RPMI7951 (cell line): ENCODE measurements around the gene PHACTR2. TPM values are rescaled to one million over a fixed set of nuclear protein-coding genes. Genes with fewer than 3 reads are reported as not detected.

ENCODE experiments used
- DNase-seq: peaks from one replicate; pipeline ENCODE4 v3.0.0-alpha.2; 2012; ENCODE audit warnings: low read depth
- total RNA-seq: library from RNA; depleted of rRNA; stranded (reverse); fragments of >200 nt; shearing (Covaris generic); gene quantifications from 2 replicates; pipeline ENCODE4 v1.2.3, GENCODE V29; 2014

The PHACTR2 gene
- total RNA-seq, 1 experiment from 2014 or later = 23.7 TPM

DNA sequence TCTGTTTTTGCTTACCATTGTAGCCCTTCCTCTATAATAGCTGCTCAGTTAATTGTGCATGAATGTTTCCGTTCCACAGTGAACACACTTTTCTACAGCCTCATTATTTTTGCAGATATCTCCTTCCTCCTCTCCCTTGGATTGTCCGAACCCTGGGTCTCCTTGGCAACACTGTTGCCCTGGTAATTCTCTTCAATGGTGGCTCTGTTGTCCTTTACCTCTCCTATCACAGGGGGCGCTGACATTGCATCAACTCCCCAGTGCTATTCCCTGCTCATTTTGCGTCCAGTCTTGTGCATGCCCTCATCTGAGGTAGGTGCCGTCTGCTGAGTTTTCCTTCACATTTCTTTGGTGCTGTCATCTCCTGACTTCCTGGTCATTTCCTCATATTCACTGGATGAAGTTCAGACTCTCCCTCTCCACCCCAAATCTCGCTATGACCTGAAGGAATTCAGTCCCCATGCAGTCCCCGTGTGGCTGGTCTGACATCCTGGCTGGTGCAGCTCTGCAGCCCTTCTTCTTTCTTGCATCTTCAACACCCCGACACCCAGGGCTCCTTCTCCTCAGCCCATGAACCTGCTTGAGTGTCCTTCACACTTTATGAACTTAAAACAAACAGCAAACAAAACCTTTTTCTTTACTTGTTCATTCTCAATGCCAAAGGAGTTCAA is 21.1 kb downstream of the PHACTR2 start:
- DNase-seq = no peak

DNA sequence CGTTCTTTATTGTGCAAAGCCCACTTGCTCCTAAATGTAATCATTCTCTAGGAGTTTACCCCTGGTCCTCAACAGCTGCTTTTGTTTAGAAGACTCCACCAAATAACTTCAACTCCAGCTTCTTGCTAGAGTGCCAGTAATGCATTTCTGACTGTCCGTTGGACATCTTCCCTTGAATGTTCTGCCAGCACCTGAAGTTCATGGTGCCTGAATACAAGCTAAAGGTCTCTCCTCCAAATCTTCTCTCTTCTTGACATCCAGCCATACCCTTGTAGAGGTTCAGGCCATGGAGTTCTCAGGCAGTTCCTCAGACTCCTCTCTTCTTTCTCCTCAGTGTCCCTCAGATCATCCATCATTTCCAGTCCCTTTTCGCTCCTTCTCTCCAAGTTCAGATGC is 21.7 kb downstream of the PHACTR2 start:
- no peak for DNase-seq

DNA sequence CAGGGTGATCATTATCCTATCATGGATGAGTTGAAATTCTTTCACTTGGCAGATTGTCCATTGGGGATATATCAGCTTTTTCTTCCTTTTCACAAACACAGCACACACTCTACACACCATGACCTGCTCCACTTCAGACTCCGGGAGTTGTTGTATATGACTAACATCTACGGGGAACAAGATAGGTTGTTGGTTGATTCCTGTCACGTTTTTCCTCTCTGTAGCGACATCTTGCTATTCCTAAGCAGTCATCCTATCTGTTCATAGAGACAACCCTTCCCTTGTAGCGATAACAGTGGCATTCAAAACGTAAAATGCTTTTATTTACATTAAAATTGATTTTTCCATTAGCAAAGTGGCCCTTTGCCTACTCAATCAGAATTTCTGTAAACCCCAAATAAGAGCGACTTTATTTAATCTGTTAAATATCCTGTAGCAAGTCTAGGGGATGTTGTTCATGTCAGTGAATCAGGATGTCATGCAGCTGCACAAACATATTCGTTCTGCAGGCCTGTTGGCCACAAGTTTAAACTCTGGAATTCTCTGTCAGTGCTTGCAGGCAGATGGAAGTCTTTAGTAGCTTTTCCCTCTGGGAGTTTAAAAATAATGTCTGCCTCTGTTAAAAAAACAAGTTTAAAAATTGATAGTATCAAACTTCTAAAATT is 23.1 kb downstream of the PHACTR2 start:
- peak; percentile 28 for DNase-seq

DNA sequence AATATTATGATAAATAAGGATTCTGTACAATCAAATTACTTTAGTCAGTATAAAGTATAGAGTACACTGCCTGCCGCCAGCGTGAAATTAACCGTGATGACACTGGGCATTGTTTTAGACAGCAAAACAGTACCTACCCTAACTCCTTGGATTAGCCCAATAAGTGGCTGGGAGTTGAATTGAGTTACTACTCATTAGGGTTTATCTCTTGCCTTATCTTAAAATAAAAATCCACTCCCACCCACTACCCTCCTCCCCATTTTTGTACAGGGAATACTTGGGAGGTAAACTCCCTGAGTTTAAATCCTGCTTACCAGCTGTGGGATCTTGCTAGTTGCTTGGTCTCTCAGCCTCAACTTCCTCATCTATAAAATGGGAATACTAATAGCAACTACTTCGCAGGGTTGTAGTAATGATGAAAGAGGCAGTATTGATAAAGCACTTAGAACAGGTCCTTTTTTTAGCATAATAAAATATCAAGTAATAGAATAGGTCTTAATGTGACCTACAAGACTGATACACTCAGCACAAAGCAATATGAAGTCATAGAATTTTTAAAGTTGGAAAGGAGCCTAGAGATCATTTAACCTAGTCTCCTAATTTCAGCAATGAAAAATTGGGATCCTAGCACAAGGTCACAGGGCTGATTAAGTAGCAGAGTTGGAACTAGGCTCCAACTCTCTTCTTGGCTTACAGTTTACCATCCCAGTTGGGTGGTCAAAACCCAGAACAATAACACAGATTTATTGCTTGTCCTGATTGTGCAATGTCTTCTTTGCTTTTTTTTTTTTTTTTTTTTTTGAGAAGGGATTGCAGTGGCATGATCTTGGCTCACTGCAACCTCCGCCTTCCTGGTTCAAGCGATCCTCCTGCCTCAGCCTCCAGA is 23.8 kb downstream of the PHACTR2 start:
- no peak for DNase-seq

DNA sequence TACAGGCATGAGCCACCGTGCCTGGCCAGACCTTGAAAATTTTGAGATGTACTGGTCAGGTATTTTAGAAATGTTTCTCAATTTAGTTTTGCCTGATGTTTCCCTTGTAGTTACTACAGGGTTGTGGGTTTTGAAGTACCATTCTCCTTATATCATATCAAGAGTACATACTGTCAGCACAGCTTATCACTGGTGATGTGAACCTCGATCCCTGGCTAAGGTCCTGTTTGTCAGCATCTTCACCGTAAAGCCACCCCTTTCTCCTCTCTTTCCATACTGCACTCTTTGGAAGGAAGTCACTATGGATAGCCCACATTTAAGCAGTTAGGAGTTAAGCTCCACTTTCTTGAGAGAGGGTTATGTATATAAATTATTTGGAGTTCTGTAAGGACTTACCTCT is 27.8 kb downstream of the PHACTR2 start:
- no peak for DNase-seq

DNA sequence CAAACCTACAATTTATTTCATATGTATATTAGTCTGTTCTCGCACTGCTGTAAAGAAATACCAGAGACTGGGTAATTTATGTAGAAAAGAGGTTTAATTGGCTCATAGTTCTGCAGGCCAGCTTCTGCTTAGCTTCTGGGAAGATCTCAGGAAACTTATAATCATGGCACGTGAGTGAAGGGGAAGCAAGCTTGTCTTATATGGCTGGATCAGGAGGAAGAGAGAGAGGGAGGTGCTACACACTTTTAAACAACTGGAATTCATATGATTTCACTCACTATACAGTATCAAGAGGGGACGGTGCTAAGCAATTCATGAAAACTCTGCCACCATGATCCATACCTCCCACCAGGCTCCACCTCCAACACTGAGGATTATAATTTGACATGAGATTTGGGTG is 29.9 kb downstream of the PHACTR2 start:
- no peak for DNase-seq

DNA sequence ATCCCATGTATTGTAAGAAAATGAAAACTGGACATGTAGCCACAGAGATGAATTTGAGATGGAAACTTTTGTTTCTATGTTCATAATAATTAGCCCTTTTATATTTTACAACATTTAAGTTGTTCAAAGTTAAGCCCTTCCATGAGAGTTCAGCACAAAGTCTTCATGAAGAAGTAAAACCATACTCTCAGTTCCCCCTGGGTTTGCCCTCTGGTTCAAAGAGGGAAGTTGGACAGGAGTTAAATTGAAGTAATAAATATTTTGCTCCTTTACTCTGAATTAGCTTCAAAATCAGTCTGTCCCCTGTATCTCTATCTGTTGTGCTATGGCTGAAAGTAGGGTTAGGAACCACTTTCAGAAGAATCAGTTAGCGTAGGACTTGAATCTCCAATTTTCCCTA is 31.1 kb downstream of the PHACTR2 start:
- DNase-seq = no peak

DNA sequence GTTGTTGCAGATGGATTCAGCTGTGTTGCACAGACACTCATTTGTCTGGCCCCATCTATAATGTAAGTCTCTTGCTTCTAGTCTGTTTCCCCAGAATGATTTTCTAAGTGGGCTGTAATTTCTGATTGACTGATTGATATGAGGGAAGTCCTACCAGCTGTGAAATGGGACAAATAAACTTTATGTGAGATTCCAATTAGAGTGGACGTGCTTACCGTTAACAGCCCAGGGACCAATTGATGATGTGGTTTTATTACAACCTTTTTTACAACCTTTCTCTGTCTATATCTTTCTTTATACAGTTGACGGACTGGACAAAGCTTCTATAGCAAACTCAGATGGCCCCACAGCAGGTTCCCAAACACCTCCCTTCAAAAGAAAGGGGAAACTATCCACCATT is 33.9 kb downstream of the PHACTR2 start:
- DNase-seq = no peak

DNA sequence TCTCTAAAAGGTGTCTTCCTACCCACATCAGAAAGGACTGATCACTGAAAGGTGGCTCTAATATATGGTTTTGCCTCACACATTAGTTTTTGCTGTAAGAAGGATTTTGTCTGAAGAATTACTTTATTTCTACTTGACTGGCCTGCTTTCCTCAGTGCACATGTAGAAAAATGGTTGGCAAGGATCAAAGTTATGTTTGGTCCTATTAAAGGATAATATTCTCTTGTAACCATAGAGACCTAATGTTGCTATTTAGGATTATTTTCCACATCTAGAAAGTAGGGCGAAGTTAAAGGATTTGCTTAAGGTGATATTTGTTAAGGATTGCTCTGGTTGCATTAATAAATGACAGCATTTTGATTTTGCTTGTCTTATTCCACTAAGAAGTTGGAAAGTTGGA is 40.7 kb downstream of the PHACTR2 start:
- no peak for DNase-seq

DNA sequence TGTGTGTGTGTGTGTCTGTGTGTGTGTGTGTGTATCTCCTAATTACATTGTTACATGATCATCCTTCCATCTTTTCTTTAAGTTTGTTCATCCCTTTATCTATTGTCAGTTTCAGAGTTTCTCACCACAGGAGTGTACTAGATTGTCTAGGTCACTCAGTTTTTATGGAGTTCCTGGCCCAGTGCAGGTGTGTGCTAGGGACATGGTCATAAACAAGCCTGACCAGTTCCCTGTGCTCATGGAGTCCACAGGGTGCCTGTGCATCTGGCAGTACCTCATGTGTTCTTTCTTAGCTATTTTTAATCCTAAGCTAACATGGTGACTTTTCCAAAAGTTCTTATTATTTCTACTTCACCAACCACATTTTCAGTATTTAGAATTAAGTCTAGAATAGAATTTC is 43.9 kb downstream of the PHACTR2 start:
- no peak for DNase-seq

DNA sequence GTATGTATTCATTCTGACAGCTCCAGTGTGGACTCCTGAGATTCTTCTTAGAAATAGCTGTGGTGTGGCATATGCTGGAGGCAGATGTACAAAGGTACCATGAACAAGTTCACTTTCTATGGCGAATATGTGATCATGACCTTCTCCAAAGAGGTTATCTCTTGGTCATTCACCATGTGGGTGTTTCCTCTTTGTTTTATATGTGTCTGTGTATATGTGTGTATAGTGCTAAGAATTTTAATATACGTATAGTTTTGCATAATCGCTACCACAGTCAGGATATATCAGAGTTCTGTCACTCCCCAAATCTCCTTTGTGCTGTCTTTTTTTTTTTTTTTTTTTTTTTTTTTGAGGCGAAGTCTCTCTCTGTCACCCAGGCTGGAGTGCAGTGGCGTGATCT is 47.1 kb downstream of the PHACTR2 start:
- no peak for DNase-seq

DNA sequence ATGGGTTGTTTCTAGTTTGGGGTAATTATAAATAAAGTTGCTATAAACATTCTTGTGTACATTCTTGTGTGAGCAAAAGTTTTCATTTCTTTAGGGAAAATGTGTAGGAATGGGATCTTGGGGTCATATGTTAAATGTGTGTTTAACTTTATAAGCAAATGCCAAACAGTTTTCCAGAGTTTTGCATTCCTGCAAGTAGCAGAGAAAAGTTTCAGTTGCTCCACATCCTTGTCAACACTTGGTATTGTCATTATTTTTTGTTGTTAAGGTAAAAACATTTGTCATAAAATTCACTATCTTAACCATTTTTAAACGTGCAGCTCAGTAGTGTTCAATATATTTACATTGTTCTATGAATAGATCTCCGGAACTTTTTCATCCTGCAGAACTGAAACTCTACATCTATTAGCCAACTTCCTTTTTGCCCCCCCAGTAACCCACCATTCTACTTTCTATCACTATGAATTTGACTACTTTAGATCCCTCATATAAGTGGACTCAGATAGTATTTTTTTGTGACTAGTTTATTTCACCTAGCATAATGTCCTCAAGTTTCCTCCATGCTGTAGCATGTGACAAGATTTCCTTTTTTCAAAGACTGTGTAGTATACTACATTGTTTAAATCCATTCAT is 48.4 kb downstream of the PHACTR2 start:
- DNase-seq = no peak

DNA sequence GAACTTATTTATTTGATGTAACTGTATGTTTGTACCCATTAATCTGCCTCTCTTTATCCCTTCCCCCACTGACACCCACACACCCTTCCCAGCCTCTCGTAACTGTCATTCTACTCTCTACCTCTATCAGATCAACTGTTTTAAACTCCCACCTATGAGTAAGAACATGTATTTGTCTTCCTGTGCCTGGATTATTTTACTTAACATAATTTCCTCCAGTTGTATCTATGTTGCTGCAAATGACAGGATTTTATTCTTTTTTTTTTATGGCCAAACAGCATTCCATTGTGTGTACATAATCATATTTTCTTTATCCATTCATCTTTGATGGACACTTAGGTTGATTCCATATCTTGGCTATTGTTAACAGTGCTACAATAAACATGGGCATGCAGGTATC is 49.3 kb downstream of the PHACTR2 start:
- no peak for DNase-seq

DNA sequence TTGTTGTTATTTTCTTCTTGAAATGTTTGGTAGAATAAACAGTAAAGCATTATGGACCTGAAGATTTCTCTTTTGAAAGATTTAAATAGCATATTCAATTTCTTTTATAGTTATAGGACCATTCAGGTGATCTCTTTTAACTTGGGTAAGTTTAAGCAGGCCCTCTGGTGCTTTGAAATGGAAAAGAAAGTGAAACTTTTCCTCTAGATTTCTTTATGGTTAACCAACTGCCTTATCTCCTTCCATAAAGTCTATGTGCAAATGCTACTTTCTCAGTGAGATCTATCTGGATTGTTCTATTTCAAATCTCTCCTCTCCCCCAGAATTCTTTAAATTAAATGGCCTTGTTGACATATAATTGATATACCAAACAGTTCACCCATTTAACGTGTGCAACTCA is 54.0 kb downstream of the PHACTR2 start:
- no peak for DNase-seq

DNA sequence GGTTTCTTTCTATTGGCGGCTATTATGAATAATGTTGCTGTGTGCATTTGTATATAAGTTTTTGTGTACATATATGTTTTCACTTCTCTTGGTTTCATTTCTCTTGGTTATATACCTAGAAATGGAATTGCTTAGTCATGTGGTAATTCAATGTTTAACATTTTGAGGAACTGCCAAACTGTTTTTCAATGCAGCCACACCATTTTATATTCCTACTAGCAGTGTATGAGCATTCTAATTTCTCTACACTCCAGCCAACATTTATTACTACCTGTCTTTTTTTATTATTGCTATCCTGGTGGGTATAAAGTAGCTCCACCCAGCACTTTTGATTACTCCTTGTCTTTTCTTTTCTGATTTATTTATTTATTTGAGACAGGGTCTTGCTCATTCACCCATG is 54.8 kb downstream of the PHACTR2 start:
- no peak for DNase-seq

DNA sequence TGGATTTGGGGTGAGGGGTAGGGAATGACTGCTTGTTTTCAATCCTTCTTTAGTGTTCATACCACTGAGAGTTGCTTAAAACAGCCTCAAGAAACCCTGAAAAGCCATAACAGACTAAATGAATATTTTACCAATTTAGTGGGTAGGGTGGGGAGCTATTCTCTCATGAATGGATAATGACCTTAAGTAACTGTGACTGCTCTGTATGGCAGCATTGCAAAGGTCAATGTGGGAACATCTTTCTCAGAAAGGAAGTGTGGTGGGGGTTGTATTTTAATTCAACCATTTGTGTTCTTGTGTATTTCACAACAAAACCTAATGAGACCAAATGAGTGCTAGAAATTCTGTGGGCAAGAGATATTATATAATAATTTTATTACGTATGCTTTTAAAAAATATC is 55.7 kb downstream of the PHACTR2 start:
- DNase-seq = no peak

DNA sequence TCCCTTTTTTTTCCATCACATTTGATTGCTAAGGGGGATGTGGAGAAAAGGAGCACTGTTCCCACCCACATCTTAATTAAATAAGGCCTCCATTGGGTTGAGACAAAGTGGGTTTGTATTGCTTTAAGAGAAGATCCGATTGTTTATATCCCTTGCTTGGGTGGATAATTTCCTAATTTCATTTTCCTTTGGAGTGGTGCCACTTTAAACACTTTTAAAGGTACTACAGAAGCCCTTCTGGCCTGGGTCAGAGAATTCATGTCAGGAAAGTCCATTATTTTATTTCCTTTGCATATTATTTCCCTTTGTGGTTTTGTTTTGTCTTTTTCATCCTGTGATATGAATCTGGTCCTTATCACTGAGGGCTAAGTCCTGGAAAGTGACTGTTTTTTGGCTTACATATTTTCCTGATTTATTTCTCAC is 56.9 kb downstream of the PHACTR2 start:
- DNase-seq = peak; percentile 13

DNA sequence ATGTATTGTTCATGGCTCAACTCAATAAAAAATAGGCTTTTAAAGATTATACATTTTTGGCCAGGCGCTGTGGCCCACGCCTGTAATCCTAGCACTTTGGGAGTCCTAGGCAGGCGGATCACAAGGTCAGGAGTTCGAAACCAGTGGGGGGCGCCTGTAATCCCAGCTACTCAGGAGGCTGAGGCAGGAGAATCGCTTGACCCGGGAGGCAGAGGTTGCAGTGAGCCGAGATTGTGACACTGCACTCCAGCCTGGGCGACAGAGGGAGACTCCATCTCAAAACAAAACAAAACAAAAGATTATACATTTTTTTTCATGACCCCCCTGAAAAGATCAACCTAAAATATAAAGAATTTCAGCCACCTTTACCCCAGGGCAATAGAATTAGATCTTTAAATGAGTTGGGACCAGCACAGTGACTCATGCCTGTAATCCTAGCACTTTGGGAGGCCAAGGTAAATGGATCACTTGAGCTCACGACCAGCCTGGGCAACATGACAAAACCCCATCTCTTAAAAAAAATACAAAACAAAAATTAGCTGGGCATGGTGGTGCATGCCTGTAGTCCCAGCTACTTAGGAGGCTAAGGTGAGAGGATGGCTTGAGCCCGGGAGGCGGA is 60.4 kb downstream of the PHACTR2 start:
- DNase-seq = peak; percentile 44

DNA sequence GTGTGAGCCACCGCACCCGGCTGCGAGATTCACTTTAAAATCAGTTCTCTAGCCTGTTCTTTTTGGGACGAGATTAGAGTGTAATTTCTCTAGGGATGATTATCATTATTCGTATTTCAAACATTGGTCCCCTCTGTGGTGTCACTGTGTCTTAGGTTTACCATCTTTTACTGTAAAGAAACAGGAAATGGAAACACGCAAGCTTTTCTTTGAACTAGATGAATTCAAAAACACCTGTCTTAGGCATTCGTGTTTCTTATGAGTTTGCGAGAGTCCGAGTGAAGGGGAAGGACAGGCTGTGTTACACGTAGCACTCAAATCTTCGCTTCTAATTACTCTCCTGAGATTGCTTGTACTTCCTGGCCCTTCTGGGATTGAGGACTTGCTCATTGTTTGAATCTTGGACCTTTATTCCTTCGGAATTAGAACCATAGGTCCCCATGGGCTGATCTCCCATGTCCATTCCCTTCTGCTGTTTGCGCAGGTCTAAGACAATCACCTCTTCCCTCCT is 61.6 kb downstream of the PHACTR2 start:
- no peak for DNase-seq

DNA sequence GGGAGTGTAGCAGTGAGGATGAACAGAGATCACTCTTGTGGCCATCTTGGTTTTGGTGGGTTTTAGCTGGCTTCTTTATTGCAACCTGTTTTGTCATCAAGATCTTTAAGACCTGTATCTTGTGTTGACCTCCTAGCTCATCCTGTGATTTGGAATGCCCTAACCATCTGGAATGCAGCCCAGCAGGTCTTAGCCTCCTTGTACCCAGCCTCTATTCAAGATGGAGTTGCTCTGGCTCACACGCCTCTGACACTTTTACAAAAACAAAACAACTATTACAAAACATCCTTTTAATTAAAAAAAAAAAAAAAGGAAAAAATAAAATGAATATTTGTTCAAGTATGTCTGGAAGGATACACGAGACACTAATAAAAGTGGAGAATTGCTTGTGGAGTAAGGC is 62.4 kb downstream of the PHACTR2 start:
- DNase-seq = no peak

DNA sequence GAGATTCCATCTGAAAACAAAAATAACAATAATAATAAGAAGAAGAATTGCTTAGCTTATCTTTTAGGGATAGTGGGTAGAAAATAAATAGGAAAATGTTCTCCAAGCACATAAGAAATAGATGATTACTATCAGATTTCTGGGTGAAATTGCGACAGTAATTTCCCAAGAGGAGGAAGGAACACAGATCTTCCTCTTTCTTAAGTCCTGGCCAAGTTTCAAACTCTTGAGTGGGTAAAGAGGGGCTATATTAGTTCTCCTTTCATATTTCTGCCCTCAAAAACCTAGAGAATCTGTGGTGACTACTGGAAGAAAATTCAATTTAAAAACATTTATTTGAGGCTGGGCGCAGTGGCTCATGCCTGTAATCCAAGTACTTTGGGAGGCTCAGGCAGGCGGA is 63.7 kb downstream of the PHACTR2 start:
- DNase-seq = no peak
